PC-9 (cell line): ENCODE results near the gene PTPN20. TPM values are rescaled to one million over a fixed set of nuclear protein-coding genes. Genes with fewer than 3 reads are reported as not detected.

Experiments
- BruUV-seq: library from RNA; stranded (reverse); fragments of 400-500 nt; replicated peaks from 2 replicates; lab custom pipeline; 2021; lab: Mats Ljungman, UMichigan
- CTCF ChIA-PET: fragments of 300-600 bp; sonication (Branson Sonifier 250); formaldehyde crosslinking; loops from one replicate; lab custom pipeline; 2022; ENCODE audit warnings: antibody characterized with exemption; lab: Charles Lee
- POLR2A ChIA-PET: fragments of 300-600 bp; sonication (Branson Sonifier 250); formaldehyde crosslinking; loops from one replicate; lab custom pipeline; 2022; ENCODE audit warnings: antibody characterized with exemption; ENCODE audit not compliant: unreplicated experiment; lab: Charles Lee
- DNase-seq, 2 experiments: peaks; one replicate each; pipeline versions ENCODE4 v3.0.0 to v3.0.0-alpha.2; 2015 to 2022; ENCODE audit warnings: mixed read lengths in 1 of 2
- H2AFZ ChIP-seq: fragments of 200-600 bp; sonication (generic); 2 replicates; pipeline ENCODE4 v1.8.1; 2017; ENCODE audit warnings: antibody characterized with exemption
- H3F3A ChIP-seq: fragments of 200-600 bp; sonication (generic); 2 replicates; pipeline ENCODE4 v1.8.1; 2017; ENCODE audit warnings: antibody characterized with exemption, mild to moderate bottlenecking, low read depth; ENCODE audit not compliant: insufficient read depth
- H3K27ac ChIP-seq: fragments of 200-600 bp; sonication (generic); 2 replicates; pipeline ENCODE4 v1.6.1; 2016; ENCODE audit warnings: mixed run types
- H3K27me3 ChIP-seq: fragments of 200-600 bp; sonication (generic); 2 replicates; pipeline ENCODE4 v1.6.1; 2016; ENCODE audit warnings: low read depth, mixed run types; ENCODE audit not compliant: insufficient read depth
- H3K36me3 ChIP-seq: fragments of 200-600 bp; sonication (generic); 2 replicates; pipeline ENCODE4 v1.6.1; 2016; ENCODE audit warnings: low read depth, mixed run types
- H3K4me1 ChIP-seq: fragments of 200-600 bp; sonication (generic); replicated peaks from 2 replicates; pipeline ENCODE4 v1.6.1; 2016; ENCODE audit warnings: mixed run types; ENCODE audit not compliant: insufficient read depth
- H3K4me2 ChIP-seq: fragments of 200-600 bp; sonication (generic); 2 replicates; pipeline ENCODE4 v1.6.1; 2017; ENCODE audit warnings: mixed run types
- H3K4me3 ChIP-seq: fragments of 200-600 bp; sonication (generic); 2 replicates; pipeline ENCODE4 v1.6.1; 2016; ENCODE audit warnings: mixed run types
- H3K79me2 ChIP-seq: fragments of 200-600 bp; sonication (generic); 2 replicates; pipeline ENCODE4 v1.6.1; 2017; ENCODE audit warnings: low read depth, mixed run types
- H3K9me2 ChIP-seq: fragments of 200-600 bp; sonication (generic); 2 replicates; pipeline ENCODE4 v1.8.1; 2017; ENCODE audit warnings: mild to moderate bottlenecking; ENCODE audit not compliant: insufficient read depth
- H3K9me3 ChIP-seq: fragments of 200-600 bp; sonication (generic); 2 replicates; pipeline ENCODE4 v1.8.1; 2016; ENCODE audit warnings: low read depth; ENCODE audit not compliant: insufficient read depth
- H4K20me1 ChIP-seq: fragments of 200-600 bp; sonication (generic); 2 replicates; pipeline ENCODE4 v1.8.1; 2017; ENCODE audit not compliant: insufficient read depth
- EZH2 ChIP-seq: fragments of 200-600 bp; sonication (generic); IDR thresholded peaks from 2 replicates; pipeline ENCODE4 v1.8.0; 2017; ENCODE audit warnings: antibody characterized with exemption, low read depth
- intact Hi-C: fragments of 100-400 bp; cut with micrococcal nuclease; formaldehyde crosslinking; loops from one replicate; pipeline ENCODE4 v1.10.0; 2022; ENCODE audit not compliant: unreplicated experiment
- total RNA-seq: library from RNA; stranded (reverse); gene quantifications from 2 replicates; pipeline ENCODE4 v1.2.3, GENCODE V29; 2021
- TF ChIP-seq, protein P1 (sequence below): fragments of 200-600 bp; sonication (generic); conservative IDR thresholded peaks from 2 replicates; pipeline ENCODE4 v1.6.1; 2017; ENCODE audit warnings: mixed run types, antibody characterized with exemption, mild to moderate bottlenecking, moderate library complexity

The PTPN20 gene
- total RNA-seq, 1 experiment from 2014 or later, result 19.1 TPM

DNA sequence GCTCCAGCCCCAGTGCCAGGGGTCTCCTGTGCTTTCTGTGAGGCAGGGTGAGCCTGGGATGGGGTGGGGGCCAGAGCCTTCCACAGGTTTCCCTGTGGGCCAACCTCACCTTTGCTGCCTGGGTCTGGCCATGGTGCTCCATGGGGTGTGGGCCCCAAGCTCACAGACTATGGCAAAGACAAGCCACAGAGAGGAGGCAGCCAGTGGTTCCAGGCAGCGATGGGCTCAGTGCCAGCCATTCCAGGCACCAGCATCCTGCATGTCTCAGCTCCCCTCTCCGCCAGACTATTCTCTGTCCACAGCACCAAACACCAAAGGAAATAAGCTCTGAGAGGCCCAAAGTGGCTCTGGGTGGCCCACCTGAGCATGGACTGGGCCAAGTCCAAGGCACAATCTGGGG is 133.5 kb downstream of the PTPN20 start:
- no peak overlapping the region for H2AFZ ChIP-seq
- H3K9me3 ChIP-seq, result no peaks in the 10 kb centered on the region

DNA sequence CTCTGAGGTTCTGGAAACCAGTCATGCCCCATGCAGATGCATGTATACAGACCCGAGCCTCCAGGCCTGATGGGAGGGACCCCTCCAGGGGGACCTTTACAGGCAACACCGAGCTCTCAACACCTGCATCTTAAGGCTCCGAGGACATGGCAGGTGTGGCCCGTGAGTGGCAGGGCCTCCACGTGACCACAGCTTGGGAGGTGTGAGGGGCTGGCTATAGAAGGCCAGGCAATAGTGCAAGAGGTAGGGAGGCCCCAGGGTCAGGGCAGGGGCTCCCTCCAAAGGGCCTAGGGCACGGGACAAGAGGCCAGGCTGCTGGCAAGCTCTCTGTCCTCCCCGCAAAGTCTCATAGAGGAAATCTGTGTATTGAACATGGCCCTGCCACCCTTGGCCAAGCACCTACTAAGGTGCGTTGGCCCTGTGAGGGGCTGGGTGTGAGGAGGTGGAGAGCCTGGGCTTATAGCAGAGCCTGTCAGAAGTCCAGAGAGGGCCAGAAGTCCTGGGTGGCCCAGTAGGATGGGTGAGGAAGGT is 134.2 kb downstream of the PTPN20 start:
- H3K36me3 ChIP-seq, result no peaks in the 10 kb centered on the region
- H3K9me3 ChIP-seq, result no peaks in the 10 kb centered on the region
- no TSS peak for BruUV-seq
- H4K20me1 ChIP-seq, result no peaks in the 10 kb centered on the region
- ChIA-PET CTCF (interaction anchor here (0.6 to 1.2 kb wide), 3 partner anchors 21 to 266 kb away, joined by 3 to 6 read pairs (median 4); no protein-coding TSS in a partner anchor), POLR2A (no interaction called here)
- no peak overlapping the region for H3K4me2 ChIP-seq
- no peak overlapping the region for H3K4me3 ChIP-seq
- no peak overlapping the region for H2AFZ ChIP-seq
- DNase-seq, result no peak
- no peaks in the 10 kb centered on the region for H3K27me3 ChIP-seq
- intact Hi-C loops, result loop anchor here (10.0 kb wide), 1 partner anchor 119 kb away; no protein-coding TSS in a partner anchor
- no peak overlapping the region for H3K27ac ChIP-seq
- TF ChIP-seq EZH2, result no peak
- TF ChIP-seq, protein P1, sequence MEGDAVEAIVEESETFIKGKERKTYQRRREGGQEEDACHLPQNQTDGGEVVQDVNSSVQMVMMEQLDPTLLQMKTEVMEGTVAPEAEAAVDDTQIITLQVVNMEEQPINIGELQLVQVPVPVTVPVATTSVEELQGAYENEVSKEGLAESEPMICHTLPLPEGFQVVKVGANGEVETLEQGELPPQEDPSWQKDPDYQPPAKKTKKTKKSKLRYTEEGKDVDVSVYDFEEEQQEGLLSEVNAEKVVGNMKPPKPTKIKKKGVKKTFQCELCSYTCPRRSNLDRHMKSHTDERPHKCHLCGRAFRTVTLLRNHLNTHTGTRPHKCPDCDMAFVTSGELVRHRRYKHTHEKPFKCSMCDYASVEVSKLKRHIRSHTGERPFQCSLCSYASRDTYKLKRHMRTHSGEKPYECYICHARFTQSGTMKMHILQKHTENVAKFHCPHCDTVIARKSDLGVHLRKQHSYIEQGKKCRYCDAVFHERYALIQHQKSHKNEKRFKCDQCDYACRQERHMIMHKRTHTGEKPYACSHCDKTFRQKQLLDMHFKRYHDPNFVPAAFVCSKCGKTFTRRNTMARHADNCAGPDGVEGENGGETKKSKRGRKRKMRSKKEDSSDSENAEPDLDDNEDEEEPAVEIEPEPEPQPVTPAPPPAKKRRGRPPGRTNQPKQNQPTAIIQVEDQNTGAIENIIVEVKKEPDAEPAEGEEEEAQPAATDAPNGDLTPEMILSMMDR, result no peak
- H3F3A ChIP-seq, result no peaks in the 10 kb centered on the region
- H3K79me2 ChIP-seq, result no peaks in the 10 kb centered on the region
- H3K4me1 ChIP-seq, result no peaks in the 10 kb centered on the region
- no peaks in the 10 kb centered on the region for H3K9me2 ChIP-seq

More for the DNA sequence above, 133.5 kb downstream of the PTPN20 start:
- no peaks in the 10 kb centered on the region for H3K27me3 ChIP-seq
- no TSS peak for BruUV-seq
- CTCF ChIA-PET, result interaction anchor here (1.0 kb wide), 1 partner anchor 20 kb away, joined by 3 read pairs; no protein-coding TSS in a partner anchor
- H3K9me2 ChIP-seq, result no peaks in the 10 kb centered on the region
- no peak for DNase-seq
- POLR2A ChIA-PET, result no interaction called here
- H3K79me2 ChIP-seq, result no peaks in the 10 kb centered on the region
- intact Hi-C loops, result loop anchor here (10.0 kb wide), 1 partner anchor 120 kb away; no protein-coding TSS in a partner anchor
- H3K4me2 ChIP-seq, result no peak overlapping the region
- no peaks in the 10 kb centered on the region for H3F3A ChIP-seq
- TF ChIP-seq, protein P1, result no peak
- no peak for TF ChIP-seq EZH2
- H3K4me3 ChIP-seq, result no peak overlapping the region
- H3K36me3 ChIP-seq, result no peaks in the 10 kb centered on the region
- H3K4me1 ChIP-seq, result no peaks in the 10 kb centered on the region
- H3K27ac ChIP-seq, result no peak overlapping the region
- no peaks in the 10 kb centered on the region for H4K20me1 ChIP-seq

DNA sequence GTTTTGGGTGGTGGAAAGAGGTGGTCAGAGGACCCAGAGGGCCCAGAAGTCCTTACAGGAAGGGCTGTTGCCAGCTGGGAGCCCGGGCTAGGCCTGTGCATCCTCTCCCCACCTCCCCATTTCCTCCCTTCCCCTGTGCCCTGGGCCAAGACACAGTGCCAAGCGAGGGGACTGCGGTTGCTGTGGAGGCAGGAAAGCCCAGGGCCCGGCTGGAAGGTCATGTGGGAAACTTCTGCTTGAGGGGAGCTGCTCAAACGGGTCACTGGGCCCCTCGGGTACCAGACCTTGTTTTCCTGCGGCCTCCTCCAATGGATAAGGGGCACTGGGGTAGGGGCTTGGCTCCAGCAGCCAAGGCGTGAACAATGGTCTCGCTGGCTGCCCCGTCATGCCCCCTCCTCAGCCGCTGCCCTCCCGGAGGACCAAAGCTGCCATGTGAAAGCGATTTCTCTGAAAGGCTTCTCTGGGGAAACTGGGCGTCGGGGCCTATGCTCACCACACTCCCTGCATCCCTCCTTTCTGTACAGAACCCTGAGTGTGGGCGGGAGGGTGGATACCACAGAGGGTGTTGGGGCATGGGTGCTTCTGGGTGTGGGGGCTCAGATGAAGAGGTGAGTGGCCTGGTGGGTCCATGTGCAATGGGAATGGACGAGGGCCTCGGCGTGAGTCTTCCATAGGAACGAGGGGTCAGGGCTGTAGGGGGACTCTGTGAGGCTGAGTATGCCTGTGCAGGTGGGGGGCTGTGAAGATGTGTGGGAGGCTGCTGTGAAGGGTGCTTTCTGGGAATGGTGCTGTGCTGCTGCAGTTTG is 135.3 kb downstream of the PTPN20 start:
- no peaks in the 10 kb centered on the region for H3F3A ChIP-seq
- H3K9me2 ChIP-seq, result no peaks in the 10 kb centered on the region
- no peaks in the 10 kb centered on the region for H3K36me3 ChIP-seq
- ChIA-PET CTCF (interaction anchor here (1.2 to 2.9 kb wide), 2 partner anchors 265 to 266 kb away, joined by 6 to 31 read pairs; no protein-coding TSS in a partner anchor), POLR2A (no interaction called here)
- H3K4me3 ChIP-seq, result no peak overlapping the region
- no peak overlapping the region for H3K4me2 ChIP-seq
- H3K9me3 ChIP-seq, result no peaks in the 10 kb centered on the region
- no peak overlapping the region for H2AFZ ChIP-seq
- no peak for TF ChIP-seq EZH2
- TF ChIP-seq, protein P1, result no peak
- no peak for DNase-seq
- H3K4me1 ChIP-seq, result no peaks in the 10 kb centered on the region
- no peaks in the 10 kb centered on the region for H4K20me1 ChIP-seq
- no peaks in the 10 kb centered on the region for H3K27me3 ChIP-seq
- no TSS peak for BruUV-seq
- no peak overlapping the region for H3K27ac ChIP-seq
- intact Hi-C loops, result loop anchor here (10.0 kb wide), 1 partner anchor 118 kb away; no protein-coding TSS in a partner anchor
- H3K79me2 ChIP-seq, result no peaks in the 10 kb centered on the region
